ENCODE results near the gene MAPKBP1. TPM values are rescaled to one million over a fixed set of nuclear protein-coding genes. Genes with fewer than 3 reads are reported as not detected.

The MAPKBP1 gene
- total and polyA plus RNA-seq, 2 of the 4 experiments (the other 2 are of a cell fraction): 12.5 to 15.3 TPM

- ChIA-PET POLR2A (ENCODE audit: unreplicated experiment) (no interaction called here), CTCF (no interaction called here)
- Histone ChIP-seq H3K4me3 (ENCODE audit: insufficient read depth, low read depth, low read length) (no peak overlapping the region), H3K23ac (ENCODE audit: low read depth, low read length) (no peak overlapping the region), H3K9me1 (ENCODE audit: insufficient read depth, low read length) (peaks cover 5% of the 10 kb centered on the region), H3K18ac (ENCODE audit: low read depth, low read length) (no peak overlapping the region), H3K4me2 (ENCODE audit: low read depth, low read length) (no peak overlapping the region), H3K36me3 (ENCODE audit: control insufficient read depth, insufficient read depth, low read length) (peaks cover 23% of the 10 kb centered on the region), H4K8ac (ENCODE audit: low read depth in 2 of 2, low read length in 2 of 2) (no peak overlapping the region), H3K56ac (ENCODE audit: extremely low read depth, insufficient read depth, low read length) (no peak overlapping the region), H3K79me1 (ENCODE audit: low read depth in 1 of 2, low read length in 2 of 2) (peaks cover 18 to 20% of the 10 kb centered on the region in 2 experiments; a peak in 3 of 4 replicates), H3K9me3 (ENCODE audit: control insufficient read depth, insufficient read depth, low read length) (no peaks in the 10 kb centered on the region), H3K4me1 (ENCODE audit: control insufficient read depth, insufficient read depth, low read length) (no peaks in the 10 kb centered on the region), H2BK120ac (ENCODE audit: low read depth, low read length) (no peak overlapping the region), H3K27ac (ENCODE audit: insufficient read depth, low read length) (no peak overlapping the region), H2AFZ (replicated peaks; ENCODE audit: low read length, poor library complexity) (no peak overlapping the region), H4K91ac (ENCODE audit: insufficient read depth, low read depth, low read length) (no peak overlapping the region), H3K4ac (ENCODE audit: low read depth, low read length) (no peak overlapping the region), H2BK15ac (ENCODE audit: low read depth, low read length) (no peak overlapping the region), H4K5ac (ENCODE audit: low read depth, low read length) (no peak overlapping the region), H2AK9ac (replicated peaks; ENCODE audit: low read depth, low read length, poor library complexity) (no peak overlapping the region), H3K27me3 (ENCODE audit: control insufficient read depth, insufficient read depth, low read length) (no peaks in the 10 kb centered on the region), H4K20me1 (ENCODE audit: insufficient read depth, low read length) (no peaks in the 10 kb centered on the region), H3K14ac (replicated peaks; ENCODE audit: low read depth, low read length) (no peak overlapping the region), H2BK20ac (ENCODE audit: low read depth, low read length) (no peak overlapping the region), H2AK5ac (ENCODE audit: low read depth, low read length) (no peak overlapping the region), H2BK5ac (ENCODE audit: low read depth, low read length, poor library complexity, severe bottlenecking) (no peak overlapping the region), H3K9ac (ENCODE audit: low read depth, low read length) (no peak overlapping the region)
- DNase-seq (peak; percentile 23), ATAC-seq (ENCODE audit: low read depth) (no peak)
- no TSS peak for BruUV-seq (replicated peaks)
- TF ChIP-seq BHLHE40 (IDR thresholded peaks at IDR 0.05; ENCODE audit: low read depth, low read length) (no peak), CEBPB (IDR thresholded peaks at IDR 0.05; ENCODE audit: low read depth, low read length) (peak; percentile 84)
- intact Hi-C loops (cut with micrococcal nuclease) (loop anchor here (10.0 kb wide), 1 partner anchor 192 kb away; the partner anchor contains the start of gene TYRO3), in situ Hi-C loops (cut with MboI; ENCODE audit: low sequenced_read_pairs) (no loop called here), dilution Hi-C loops (cut with HindIII; ENCODE audit: low sequenced_read_pairs, unreplicated experiment) (no loop called here)
- no CpG with 5 or more reads among the region's 1 CpG for WGBS, 2 experiments (ENCODE audit: extremely low coverage in 2 of 2, insufficient read length in 1 of 2)
Measured at GRCh38 chr15:41746802-41747201, 27.5 kb upstream of the MAPKBP1 start.
